HG03064 (cell line): ENCODE results near the gene TSPYL1.
A peak's percentile ranks its signal among the peaks of the same experiment; 100 is the strongest.

ENCODE experiments used
- ATAC-seq: cut with Tn5 transposase; IDR thresholded peaks from one replicate; pipeline ENCODE4 v1.9.1; 2021; ENCODE audit warnings: low read depth; ENCODE audit not compliant: unreplicated experiment

The TSPYL1 gene

DNA sequence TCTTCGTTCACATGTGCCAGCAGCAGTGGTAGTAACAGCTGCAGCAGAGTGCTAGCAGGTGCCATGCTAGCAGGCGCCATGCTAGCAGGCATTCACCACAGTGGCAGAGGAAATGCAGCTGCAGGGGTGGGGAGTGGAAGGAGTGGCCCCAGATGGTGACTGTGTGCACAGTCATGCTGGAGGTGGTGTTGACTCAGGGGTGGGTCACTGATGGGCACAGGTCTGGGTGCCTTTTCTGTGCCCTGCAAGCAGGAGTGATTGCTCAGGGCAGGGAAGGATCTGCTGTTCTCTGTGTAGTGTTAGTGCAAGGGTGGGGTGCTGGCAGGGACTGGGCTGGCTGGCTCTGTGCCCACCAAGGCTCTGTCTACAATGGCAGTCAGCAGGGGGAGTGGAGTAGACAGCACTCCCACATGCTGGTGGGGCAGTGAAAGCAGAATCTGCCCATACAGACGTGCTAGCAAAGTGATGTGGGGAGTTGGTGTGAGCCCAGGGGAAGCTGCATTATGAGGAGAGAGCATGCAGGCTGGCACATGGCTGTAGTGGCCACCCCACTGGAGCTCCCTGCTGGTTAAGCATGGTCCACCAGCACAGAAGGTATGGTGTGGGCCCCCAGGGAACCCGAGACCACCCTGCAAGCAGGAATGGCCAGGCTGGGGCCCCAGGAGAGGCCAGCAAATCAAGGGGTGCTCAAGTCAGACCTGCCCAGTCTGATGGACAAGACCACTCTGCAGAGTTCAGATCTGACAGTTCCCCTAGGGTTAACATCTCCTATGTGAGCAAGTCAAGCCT lies 14.5 kb downstream of the TSPYL1 start:
- ATAC-seq, result no peak

DNA sequence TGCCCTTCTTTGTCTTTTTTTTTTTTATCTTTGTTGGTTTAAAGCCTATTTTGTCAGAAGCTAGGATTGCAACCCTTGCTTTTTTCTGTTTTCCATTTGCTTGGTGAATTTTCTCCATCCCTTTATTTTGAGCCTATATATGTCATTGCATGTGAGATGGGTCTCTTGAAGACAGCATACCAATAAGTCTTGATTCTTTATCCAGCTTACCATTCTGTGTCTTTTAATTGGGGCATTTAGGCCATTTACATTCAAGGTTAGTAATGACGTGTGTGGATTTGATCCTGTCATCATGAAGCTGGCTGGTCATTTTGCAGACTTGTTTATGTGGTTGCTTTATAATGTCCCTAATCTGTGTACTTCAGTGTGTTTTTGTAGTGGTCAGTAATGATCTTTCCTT lies 16.4 kb downstream of the TSPYL1 start:
- no peak for ATAC-seq

DNA sequence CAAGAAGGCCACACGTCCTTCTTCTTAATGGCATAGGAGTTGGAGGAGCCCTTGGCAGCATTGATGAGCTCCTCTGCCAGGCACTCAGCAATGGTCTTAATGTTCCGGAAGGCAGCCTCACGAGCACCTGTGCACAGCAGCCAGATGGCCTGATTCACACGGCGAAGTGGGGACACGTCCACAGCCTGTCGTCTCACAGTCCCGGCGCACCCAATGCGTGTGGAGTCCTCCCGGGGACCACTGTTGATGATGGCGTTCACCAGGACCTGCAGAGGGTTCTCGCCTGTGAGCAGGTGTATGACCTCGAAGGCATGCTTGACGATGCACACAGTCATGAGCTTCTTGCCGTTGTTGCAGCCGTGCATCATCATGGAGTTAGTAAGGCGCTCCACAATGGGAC lies 21.2 kb downstream of the TSPYL1 start:
- ATAC-seq, result no peak

DNA sequence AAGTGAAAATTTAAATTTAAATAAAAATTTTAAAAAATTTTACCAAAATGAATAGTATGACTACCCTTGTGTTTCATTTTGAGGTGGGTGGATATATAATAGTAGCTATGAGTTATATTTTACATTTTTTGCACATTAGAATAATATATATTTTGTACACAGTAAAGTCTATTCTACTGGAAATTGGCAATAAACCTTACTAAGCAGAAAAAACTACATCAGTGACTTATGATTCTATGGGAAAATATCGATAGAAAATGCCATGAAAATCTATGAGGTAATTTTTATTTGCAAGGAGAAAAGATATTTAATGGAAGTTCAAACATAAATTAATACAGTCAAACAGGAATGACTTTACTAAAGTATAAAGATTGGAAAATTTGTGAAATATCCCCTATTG lies 23.0 kb downstream of the TSPYL1 start:
- no peak for ATAC-seq

DNA sequence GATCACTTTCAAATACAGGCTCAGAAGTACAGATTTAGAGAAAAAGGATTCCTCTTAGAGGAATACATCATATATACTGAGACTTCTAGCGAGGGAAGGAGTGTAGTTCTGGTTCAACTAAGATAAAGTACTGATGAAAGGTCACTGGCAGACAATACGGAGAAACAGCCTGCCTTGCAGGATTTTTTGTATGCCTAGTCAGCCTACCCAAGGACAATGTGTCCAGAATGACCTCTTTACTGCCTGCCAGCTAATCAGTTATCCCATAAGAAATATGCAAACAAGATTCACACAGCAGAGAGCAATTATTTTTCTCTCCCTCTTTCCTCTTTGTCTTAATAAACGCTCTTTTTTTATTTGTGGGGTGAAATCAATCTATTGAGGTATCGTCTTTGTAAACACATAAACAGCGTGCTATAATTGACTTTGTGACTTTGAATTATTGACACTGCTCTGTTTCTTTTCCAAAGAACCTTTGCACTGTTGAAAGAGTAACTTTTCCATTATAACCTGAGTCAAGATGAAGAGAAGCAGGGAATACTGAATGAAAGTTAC lies 24.4 kb downstream of the TSPYL1 start:
- no peak for ATAC-seq

DNA sequence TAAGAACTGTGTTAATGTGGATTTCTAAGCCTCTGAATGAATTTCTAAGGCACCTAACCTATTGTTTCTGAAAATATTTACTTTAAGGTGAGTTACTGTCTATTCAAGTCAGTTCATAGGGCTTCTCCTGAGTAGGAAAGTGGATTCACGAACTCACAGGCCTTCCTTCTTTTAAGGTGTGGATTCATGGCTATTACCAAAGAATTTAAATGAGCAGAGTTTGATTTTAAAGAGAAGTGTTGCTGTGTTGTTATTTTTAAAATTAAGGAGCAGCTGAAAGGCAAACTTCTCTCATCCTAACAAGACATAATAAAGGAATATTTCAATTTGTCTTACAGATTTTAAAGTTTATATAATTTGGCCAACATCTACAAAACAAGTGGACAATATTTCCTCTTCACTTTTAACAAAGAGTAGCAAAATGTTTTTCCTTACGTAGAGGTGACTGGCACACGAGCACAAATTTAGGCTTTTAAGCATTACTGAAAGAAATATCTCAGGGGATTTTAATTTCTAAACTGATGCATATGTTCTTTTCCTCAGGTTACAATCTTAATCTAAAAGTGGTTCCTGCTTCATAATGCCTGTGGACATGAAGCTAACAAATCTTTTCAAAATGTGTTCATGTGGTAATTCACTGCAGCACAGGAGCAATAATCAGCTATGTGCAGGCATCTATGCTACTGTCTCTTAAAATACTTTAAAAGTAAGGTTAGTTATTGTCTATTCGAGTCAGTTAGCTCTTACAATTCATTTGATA lies 25.3 kb downstream of the TSPYL1 start:
- ATAC-seq, result peak; percentile 35

DNA sequence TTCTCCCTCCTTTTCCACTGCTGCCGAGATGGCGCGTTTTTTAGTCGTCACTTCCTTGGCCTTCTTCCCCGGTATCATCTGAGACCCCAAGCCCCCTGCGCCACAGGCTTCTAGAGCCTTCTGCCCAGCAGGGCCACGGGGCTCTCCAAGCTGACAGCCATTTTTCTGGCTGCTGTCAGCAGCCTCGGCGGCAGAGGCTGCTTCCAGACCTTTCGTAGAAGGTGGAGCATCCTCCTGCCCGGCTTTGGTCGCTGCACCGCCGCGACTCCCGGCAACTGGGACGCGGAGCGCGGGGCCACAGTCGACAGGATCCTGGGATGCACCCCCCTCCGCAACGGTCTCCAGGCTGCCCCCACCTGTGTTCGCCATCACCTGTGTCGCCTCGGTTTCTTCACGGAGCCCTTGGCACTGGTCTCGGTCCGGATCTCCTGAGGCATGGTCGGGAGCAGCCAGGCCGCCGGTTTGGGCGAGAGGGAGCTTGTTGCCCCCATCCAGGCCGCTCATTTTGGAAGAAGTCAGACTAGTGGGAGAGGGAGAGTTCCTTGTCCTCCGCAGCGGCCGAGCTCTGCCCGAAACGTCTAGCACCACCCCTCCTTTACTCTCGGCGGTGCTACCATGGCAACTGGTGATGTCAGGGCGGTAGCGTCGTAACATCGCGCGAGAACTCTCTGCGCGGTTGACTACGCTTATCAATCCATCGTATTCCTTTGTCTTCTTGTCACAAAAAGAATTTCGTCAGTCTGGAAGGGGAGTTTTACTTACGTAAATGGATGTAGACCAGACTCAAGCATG lies 26.0 kb downstream of the TSPYL1 start, which contains the start of gene TSPYL4:
TSPYL4 (minus strand) TSS at position 571 of the 792 bp plus-strand sequence; CDS start at position 504, 67 bp downstream.
- peak; percentile 99 for ATAC-seq

DNA sequence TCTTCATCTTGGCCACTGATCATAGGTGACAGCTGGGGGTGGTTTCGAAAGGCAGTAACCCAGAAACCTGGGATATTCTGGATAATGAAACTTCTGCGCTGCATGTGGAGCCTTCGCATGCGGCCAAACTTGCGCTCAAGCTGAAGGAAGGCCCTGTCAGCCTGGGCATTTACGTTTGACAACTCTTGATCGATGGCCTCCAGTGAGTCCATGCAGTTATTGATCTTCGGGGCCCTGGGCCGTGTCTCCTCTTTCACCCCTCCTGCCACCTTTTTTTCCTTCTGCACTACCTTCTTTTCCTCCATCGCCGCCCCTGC lies 26.6 kb downstream of the TSPYL1 start:
- ATAC-seq, result no peak

DNA sequence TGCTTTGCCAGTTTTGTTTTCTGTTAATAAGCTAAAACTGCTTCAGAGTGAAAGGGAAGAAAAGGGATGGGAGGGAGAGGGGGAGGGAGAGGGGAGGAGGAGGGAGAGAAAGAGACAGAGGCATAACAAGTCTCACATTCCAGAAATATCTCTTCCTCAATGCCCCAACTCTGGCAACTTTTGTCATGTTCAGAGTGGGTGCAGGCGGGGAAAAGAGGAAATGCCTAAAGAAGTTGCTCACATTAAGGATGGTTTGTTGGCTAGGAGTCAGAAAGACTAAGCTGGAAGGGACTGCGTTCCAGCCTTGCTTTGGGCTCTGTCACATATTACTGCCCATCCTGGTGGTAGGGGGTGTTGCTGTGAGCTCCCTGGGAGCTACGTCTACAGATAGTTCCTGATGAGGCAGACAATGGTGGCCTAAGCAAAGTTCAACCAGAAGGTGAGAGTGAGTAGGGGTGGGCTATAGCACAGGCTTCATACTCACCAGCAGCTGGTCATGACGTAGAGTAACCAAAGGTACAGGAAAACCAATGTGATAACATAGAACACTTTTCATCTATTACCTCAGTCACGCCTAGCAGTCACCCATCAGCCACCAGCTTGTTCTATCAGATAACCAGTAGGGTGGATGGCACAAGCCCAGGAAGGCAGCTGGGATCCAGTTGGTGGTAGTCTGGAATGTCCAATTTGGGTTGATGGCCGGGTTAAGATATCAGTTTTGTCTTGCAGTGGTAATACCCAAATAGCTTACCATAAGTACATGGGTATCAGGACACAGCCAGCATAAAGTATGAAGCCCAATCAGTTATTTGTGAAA lies 28.0 kb downstream of the TSPYL1 start:
- ATAC-seq, result no peak

DNA sequence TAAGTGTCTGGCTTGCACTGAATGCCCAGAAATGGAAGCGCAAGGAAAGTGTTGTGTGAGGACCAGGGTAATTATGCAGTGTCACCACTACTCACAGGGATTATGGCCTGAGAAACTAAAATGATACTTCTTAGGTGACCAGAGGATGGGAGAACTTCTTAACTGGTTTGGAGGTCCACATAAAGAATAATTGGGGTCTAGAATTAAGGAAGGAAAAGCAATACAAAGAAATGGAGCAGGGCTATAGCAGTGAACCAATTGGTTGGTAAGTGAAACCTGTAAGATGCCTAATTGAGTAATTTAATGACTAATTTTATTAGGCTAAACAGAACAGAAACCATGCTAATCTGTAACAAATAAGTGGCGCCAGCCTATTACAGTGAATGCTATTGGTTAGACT lies 31.2 kb downstream of the TSPYL1 start:
- no peak for ATAC-seq

DNA sequence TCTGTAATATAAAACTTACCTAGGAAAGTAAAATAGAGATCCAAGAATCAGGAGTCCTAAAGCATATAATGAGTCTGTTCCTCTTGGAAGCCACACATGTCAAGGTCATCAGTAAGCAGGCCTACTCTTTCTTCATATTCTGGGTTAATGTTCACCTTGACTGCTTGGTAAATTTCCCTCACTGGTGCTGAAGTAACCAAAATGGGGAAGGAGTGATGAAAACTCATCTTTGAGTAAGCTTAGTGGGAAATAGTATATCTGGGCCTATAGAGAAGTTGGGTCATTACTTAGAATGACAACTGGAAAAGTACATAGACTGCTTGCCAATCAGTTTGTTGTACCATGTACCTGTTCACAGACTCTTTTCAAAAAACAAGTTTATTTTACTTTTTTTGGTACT lies 32.4 kb downstream of the TSPYL1 start:
- no peak for ATAC-seq

DNA sequence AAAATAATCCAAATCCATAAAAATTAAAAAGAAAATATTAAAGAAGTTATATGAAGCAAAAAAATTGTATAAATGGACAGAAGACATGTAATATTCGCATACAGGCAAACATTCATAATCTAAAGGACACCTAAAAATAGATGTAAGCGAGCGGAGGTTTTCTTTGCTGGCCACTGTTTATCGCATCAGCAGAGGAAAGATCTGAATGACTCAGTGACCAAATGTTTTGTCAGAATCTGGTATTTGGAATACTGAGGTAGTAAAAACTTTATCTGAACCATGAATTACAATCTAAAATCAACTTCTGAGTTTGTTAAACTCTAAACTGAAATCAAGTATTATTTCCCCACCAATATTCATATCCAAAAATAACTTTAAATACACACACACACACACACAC lies 33.6 kb downstream of the TSPYL1 start:
- ATAC-seq, result no peak

DNA sequence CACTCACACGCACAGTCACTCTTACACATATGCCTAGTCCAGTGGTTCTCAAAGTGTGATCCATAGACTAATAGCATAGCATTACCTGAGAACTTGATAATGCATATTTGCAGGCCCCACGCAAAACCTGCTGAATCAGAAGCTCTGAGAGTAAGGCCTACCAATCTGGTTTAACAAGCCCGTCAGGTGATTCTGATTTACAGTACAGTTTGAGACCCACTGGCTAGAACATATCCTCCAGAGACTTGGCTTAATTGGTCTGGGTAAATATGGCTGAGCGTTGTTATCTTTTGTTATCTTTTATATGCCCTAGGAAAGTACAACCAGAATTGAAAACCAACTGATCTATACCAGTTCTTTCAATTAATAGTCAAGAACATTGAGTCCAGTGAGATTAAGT lies 35.4 kb downstream of the TSPYL1 start:
- no peak for ATAC-seq

DNA sequence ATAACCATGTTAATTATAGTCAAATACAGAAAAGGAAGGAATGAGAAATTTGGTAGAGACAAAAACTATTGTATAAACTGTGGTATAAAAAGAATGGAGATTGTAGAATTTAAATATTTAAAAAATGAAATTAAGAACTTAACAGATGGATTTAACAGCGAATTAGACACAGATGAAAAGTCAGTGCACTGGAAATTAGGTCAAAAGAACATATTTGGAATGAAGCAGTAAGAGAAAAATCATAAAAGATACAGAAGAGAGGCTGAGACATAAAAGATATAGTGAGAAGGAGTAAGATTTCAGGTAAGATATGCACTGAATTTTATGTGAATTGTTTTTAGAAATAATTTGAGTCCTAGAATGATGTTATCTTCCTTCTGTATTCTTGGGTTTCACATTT lies 39.9 kb downstream of the TSPYL1 start:
- no peak for ATAC-seq

DNA sequence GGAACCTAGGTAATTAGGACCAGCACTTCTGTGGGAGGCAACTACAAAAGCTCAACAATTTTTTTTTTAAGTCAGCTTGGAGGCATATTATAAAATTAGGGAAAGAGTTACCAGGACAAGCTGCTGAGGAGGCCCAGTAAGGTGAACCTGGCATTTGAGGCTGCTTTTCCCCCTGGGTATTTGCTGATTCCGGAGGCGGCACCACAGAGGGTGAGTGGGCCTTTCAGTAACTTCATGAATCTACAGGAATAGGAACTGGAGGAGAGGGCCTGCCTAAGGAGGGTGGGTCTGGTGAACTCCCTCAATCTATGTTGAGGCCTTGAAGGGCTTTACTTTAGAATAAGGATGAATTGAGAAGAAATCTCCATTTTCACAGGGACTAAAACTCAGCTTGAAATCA lies 40.5 kb downstream of the TSPYL1 start:
- ATAC-seq, result no peak

DNA sequence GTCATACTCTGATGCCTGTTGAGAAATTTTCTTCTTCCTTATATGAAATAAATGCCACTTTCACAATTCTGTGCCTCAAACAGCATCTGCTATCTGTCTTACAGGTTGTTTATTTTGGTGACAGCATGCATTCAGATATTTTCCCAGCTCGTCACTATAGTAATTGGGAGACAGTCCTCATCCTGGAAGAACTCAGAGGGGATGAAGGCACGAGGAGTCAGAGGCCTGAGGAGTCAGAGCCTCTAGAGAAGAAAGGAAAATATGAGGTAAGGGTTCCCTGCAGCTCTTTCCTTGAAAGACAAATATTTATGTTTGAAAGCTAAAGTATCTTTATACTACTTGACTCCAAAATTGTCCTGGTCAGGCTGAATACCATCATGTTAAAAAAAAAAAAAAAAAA lies 41.6 kb downstream of the TSPYL1 start:
- no peak for ATAC-seq

DNA sequence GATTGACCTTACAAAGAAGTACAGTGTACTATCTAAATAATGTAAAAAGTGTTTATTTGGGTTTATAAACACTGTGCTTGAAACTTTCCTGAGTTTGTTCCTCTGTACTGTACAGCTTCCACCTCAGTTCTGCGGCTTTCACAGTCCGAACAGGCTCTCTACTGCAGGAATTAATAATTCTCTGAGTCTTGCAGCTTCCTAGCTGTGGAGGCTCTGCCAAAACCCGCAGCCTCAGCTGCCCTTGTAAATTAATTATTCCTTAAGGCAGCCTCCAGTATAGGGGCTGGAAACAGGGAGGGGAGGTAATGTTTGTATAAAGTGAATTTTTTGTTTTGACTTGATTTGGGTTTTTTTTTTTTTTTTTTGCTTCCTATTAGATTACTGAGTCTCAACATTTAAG lies 45.0 kb downstream of the TSPYL1 start:
- ATAC-seq, result no peak

DNA sequence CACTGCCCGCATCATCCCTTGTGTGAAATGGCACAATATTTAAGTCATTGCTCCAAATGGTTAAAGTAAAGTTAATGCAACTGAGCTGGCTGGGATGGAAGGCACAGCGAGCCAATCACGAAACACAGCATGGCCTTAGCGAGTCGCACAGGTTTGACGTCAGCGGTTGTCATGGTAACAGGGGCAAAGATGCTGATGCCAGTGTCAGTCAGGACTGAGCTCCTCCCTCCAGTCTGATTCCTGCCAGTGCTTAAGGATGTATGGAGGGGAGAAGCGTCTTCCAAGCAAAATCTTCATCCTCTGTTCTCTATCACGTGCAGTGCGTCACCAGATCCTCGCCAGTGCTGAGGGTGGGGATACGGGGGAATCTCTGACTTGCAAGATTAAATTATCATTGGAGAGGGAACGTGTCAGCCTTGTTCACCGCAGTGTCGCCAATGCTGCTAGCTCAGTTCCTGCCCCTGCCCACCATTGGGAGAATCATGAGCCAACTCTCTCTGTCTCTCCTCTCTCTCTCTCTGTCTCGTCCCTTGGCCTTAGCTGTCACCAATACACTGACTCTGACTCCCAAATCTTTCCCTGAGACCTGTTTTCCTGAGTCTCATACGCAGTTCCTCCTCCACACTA lies 50.3 kb downstream of the TSPYL1 start:
- no peak for ATAC-seq
